Measurements from ENCODE around the gene SCLY. TPM values are rescaled to one million over a fixed set of nuclear protein-coding genes. Genes with fewer than 3 reads are reported as not detected.

Gene SCLY
- total and polyA plus RNA-seq, 2 donors (not counting 1 experiment from before 2014, with no cell fraction given), result 16.4 to 42.4 TPM

DNA sequence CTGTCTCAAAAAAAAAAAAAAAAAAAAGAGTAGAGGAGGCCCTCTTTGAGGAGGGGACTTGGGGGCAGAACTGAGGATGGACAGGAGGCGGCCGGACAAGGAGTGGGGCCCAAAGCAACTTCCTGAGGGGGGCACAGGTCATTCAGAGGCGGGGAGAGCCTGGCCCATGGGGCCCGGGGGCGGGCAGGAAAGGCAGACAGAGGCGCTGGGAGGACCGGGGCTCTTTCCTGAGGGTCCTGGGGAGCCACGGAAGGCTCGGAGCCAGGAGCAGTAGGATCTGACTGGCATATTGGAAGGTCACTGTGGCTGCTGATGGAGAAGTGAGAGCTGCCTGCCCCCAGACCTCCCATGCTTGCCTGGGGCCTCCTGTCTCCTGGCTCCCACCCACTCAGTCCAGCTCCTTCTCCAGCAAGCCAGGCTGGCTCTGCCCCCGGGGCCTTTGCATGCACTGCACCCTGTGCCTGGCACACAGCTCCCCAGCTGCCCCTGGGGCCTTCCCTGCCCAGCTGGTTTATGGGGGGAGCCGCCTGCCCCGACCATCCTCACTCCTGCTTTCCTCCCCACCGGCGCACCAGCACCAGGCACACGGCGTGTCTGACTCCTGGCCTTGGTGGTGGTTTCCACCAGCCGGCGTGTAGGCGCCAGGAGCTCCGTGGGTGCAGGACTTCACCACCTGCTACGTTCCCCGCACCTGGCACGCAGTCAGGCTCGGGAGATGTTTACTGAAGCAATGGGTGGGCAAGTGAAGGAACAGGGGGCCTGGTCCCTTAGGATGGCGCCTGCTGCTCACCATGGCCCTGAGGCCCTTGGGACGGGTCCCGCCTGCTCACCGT is 44.9 kb downstream of the SCLY start:
- ChIA-PET POLR2A (no interaction called here), CTCF (interaction anchor here (1.9 kb wide), 1 partner anchor 248 kb away, joined by 8 read pairs; no protein-coding TSS in a partner anchor)
- Histone ChIP-seq H3K9ac (ENCODE audit: low read length) (no peak overlapping the region), H3K9me3 (ENCODE audit: control extremely low read depth in 1 of 3, control insufficient read depth in 2 of 3, insufficient read depth in 1 of 3, low read length in 2 of 3) (peaks cover 0 to 9% (median 0%) of the 10 kb centered on the region in 3 donors), H3K4me1 (ENCODE audit: control insufficient read depth in 2 of 2, insufficient read depth in 2 of 2, low read length in 2 of 2) (peaks cover 35 to 45% of the 10 kb centered on the region in 2 donors), H3K27ac (ENCODE audit: low read length in 2 of 2) (no peak overlapping the region), H3K4me2 (replicated peaks; ENCODE audit: low read depth, low read length, poor library complexity, severe bottlenecking) (peak overlapping the region; percentile 81), H4K20me1 (ENCODE audit: control insufficient read depth, insufficient read depth, low read length, poor library complexity, severe bottlenecking) (no peaks in the 10 kb centered on the region), H3K4me3 (ENCODE audit: control extremely low read depth in 1 of 5, extremely low read depth in 1 of 5, insufficient read depth in 1 of 5, low read depth in 2 of 5, low read length in 4 of 5) (no peak overlapping the region), H2AFZ (ENCODE audit: insufficient read depth, low read depth, low read length, poor library complexity, severe bottlenecking) (no peak overlapping the region), H3K27me3 (replicated peaks in 1 of 4; ENCODE audit: control extremely low read depth in 1 of 4, control insufficient read depth in 3 of 4, insufficient read depth in 4 of 4, low read length in 3 of 4) (no peaks in the 10 kb centered on the region), H3K79me2 (ENCODE audit: control insufficient read depth, insufficient read depth, low read length) (no peaks in the 10 kb centered on the region), H3K36me3 (replicated peaks in 1 of 2; ENCODE audit: control extremely low read depth in 1 of 2, control insufficient read depth in 1 of 2, extremely low read depth in 1 of 2, insufficient read depth in 2 of 2, low read length in 1 of 2) (no peaks in the 10 kb centered on the region)
- Mint-ChIP-seq H3K4me1 (peaks cover 29% of the 10 kb centered on the region), H3K27me3 (no peaks in the 10 kb centered on the region), H3K4me3 (no peak overlapping the region), H3K9me3 (ENCODE audit: insufficient read depth) (no peaks in the 10 kb centered on the region), H3K27ac (no peak overlapping the region)
- intact Hi-C loops (cut with micrococcal nuclease), result loop anchor here (2.0 kb wide), 1 partner anchor 45 kb away; the partner anchor contains the start of gene SCLY
- 92% methylated on average over 25 of the region's 28 CpGs for WGBS (ENCODE audit: insufficient coverage)
- ATAC-seq (ENCODE audit: low read depth), result no peak
- DNase-seq, result no peak
- no peak for TF ChIP-seq EZH2 (IDR thresholded peaks at IDR 0.05; ENCODE audit: borderline replicate concordance, insufficient read depth, low read depth, low read length, poor library complexity, severe bottlenecking)

DNA sequence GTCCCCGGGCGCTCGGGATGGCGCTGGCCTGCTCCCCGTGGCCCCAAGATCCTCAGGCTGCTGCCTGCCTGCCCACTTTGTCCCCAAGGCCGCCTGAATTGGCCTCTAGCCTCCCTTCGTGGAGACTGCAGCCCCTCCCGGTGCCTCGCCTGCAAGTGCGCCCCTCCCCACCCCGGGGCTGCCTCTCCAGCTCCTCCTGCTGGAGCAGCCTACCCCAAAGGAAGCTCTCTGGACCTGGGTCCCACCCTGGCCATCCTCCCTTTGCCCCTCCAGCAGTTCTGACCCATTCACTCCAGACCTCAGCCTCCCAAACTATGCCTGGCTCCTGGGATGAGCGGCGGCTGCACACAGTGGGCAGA is 45.5 kb downstream of the SCLY start:
- no peak for TF ChIP-seq EZH2 (IDR thresholded peaks at IDR 0.05; ENCODE audit: borderline replicate concordance, insufficient read depth, low read depth, low read length, poor library complexity, severe bottlenecking)
- TF ChIP-seq, protein P1, sequence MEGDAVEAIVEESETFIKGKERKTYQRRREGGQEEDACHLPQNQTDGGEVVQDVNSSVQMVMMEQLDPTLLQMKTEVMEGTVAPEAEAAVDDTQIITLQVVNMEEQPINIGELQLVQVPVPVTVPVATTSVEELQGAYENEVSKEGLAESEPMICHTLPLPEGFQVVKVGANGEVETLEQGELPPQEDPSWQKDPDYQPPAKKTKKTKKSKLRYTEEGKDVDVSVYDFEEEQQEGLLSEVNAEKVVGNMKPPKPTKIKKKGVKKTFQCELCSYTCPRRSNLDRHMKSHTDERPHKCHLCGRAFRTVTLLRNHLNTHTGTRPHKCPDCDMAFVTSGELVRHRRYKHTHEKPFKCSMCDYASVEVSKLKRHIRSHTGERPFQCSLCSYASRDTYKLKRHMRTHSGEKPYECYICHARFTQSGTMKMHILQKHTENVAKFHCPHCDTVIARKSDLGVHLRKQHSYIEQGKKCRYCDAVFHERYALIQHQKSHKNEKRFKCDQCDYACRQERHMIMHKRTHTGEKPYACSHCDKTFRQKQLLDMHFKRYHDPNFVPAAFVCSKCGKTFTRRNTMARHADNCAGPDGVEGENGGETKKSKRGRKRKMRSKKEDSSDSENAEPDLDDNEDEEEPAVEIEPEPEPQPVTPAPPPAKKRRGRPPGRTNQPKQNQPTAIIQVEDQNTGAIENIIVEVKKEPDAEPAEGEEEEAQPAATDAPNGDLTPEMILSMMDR (IDR thresholded peaks at IDR 0.05), result no peak
- Histone ChIP-seq H3K27me3 (replicated peaks in 1 of 4; ENCODE audit: control extremely low read depth in 1 of 4, control insufficient read depth in 3 of 4, insufficient read depth in 4 of 4, low read length in 3 of 4) (no peaks in the 10 kb centered on the region), H3K27ac (ENCODE audit: low read length in 2 of 2) (no peak overlapping the region), H3K9ac (ENCODE audit: low read length) (no peak overlapping the region), H3K79me2 (ENCODE audit: control insufficient read depth, insufficient read depth, low read length) (no peaks in the 10 kb centered on the region), H4K20me1 (ENCODE audit: control insufficient read depth, insufficient read depth, low read length, poor library complexity, severe bottlenecking) (no peaks in the 10 kb centered on the region), H3K9me3 (ENCODE audit: control extremely low read depth in 1 of 3, control insufficient read depth in 2 of 3, insufficient read depth in 1 of 3, low read length in 2 of 3) (peaks cover 0 to 9% (median 0%) of the 10 kb centered on the region in 3 donors), H2AFZ (ENCODE audit: insufficient read depth, low read depth, low read length, poor library complexity, severe bottlenecking) (no peak overlapping the region), H3K4me1 (ENCODE audit: control insufficient read depth in 2 of 2, insufficient read depth in 2 of 2, low read length in 2 of 2) (peaks cover 35 to 45% of the 10 kb centered on the region in 2 donors), H3K4me3 (ENCODE audit: control extremely low read depth in 1 of 5, extremely low read depth in 1 of 5, insufficient read depth in 1 of 5, low read depth in 2 of 5, low read length in 4 of 5) (no peak overlapping the region), H3K36me3 (replicated peaks in 1 of 2; ENCODE audit: control extremely low read depth in 1 of 2, control insufficient read depth in 1 of 2, extremely low read depth in 1 of 2, insufficient read depth in 2 of 2, low read length in 1 of 2) (no peaks in the 10 kb centered on the region), H3K4me2 (replicated peaks; ENCODE audit: low read depth, low read length, poor library complexity, severe bottlenecking) (peak overlapping the region; percentile 81)
- DNase-seq (no peak), ATAC-seq (ENCODE audit: low read depth) (no peak)
- intact Hi-C loops (cut with micrococcal nuclease), result loop anchor here (2.0 kb wide), 1 partner anchor 46 kb away; the partner anchor contains the start of gene SCLY
- H3K4me1 Mint-ChIP-seq, result peaks cover 29% of the 10 kb centered on the region
- ChIA-PET CTCF (interaction anchor here (1.0 to 1.9 kb wide), 2 partner anchors 176 to 248 kb away, joined by 3 to 8 read pairs; no protein-coding TSS in a partner anchor), POLR2A (no interaction called here)
- no peaks in the 10 kb centered on the region for H3K9me3 Mint-ChIP-seq (ENCODE audit: insufficient read depth)
- H3K27me3 Mint-ChIP-seq, result no peaks in the 10 kb centered on the region
- H3K27ac Mint-ChIP-seq, result peak overlapping the region; percentile 61
- H3K4me3 Mint-ChIP-seq, result no peak overlapping the region
- 90% methylated on average over 13 of the region's 13 CpGs for WGBS (ENCODE audit: insufficient coverage)
